ENCODE measurements around the gene RUFY3.
"Not testable (repeated sequence)": the region's sequence is repeated elsewhere in the genome, so short reads cannot be mapped to it uniquely, and the experiment has no call there.

Gene RUFY3

DNA sequence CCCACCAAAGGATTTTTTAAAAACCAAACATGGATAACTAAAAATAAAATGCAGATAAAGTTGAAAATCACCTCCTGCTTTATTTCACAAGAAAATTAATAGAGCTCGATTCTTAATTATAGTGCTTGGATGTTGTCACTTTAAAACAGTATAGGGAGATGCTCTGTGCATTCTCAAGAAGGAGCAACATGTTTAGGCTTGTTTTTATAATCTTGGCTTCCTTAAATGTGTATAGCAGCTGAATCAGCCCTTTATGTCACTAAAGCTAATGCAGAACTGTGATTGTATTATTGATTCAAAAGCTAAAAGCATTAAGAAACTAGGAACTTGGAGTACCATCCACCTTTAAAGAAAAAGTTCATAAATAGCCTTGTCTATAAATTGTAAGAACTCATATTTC is 20.5 kb upstream of the RUFY3 start:
- H3K36me3 ChIP-seq (ENCODE audit: control insufficient read depth in 2 of 2, insufficient read depth in 1 of 2, low read length in 2 of 2): no peaks in the 10 kb centered on the region
- H3K27ac ChIP-seq (ENCODE audit: extremely low read depth, low read depth, low read length): no peak overlapping the region
- CTCF ChIA-PET: no interaction called here
- no peak for TF ChIP-seq ZNF670 (tag by site-specific recombination; IDR thresholded peaks at IDR 0.05; ENCODE audit: low read depth)
- no peak for TF ChIP-seq ZBTB1 (tag by site-specific recombination; IDR thresholded peaks at IDR 0.05)
- TF ChIP-seq ZNF404 (tag by site-specific recombination; IDR thresholded peaks at IDR 0.05): no peak
- TF ChIP-seq, protein P1, sequence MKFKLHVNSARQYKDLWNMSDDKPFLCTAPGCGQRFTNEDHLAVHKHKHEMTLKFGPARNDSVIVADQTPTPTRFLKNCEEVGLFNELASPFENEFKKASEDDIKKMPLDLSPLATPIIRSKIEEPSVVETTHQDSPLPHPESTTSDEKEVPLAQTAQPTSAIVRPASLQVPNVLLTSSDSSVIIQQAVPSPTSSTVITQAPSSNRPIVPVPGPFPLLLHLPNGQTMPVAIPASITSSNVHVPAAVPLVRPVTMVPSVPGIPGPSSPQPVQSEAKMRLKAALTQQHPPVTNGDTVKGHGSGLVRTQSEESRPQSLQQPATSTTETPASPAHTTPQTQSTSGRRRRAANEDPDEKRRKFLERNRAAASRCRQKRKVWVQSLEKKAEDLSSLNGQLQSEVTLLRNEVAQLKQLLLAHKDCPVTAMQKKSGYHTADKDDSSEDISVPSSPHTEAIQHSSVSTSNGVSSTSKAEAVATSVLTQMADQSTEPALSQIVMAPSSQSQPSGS (tag by site-specific recombination; IDR thresholded peaks at IDR 0.05; ENCODE audit: low read depth): no peak
- TF ChIP-seq WT1 (tag by site-specific recombination; IDR thresholded peaks at IDR 0.05): no peak
- TF ChIP-seq ZNF341 (tag by site-specific recombination; IDR thresholded peaks at IDR 0.05; ENCODE audit: low read depth): no peak
- H3K4me3 ChIP-seq (ENCODE audit: low read depth, low read length): no peak overlapping the region
- H3K4me1 ChIP-seq (ENCODE audit: control insufficient read depth, insufficient read depth, low read length): peaks cover 3% of the 10 kb centered on the region; the same call in 1 of the 2 replicates
- POLR2A ChIA-PET: no interaction called here
- no peaks in the 10 kb centered on the region for H3K9me3 ChIP-seq (ENCODE audit: control insufficient read depth, insufficient read depth, low read depth, low read length)

GRCh38 chr4:70702592-70702991 is 19.2 kb upstream of the RUFY3 start:
- H3K36me3 ChIP-seq (ENCODE audit: control insufficient read depth in 2 of 2, insufficient read depth in 1 of 2, low read length in 2 of 2); H3K9me3 ChIP-seq (ENCODE audit: control insufficient read depth, insufficient read depth, low read depth, low read length); POLR2A ChIA-PET; H3K27ac ChIP-seq (ENCODE audit: extremely low read depth, low read depth, low read length); H3K4me3 ChIP-seq (ENCODE audit: low read depth, low read length); H3K4me1 ChIP-seq (ENCODE audit: control insufficient read depth, insufficient read depth, low read length); CTCF ChIA-PET: not testable (repeated sequence)
- TF ChIP-seq KLF10 (tag by site-specific recombination; IDR thresholded peaks at IDR 0.05) (0 out of 2 replicates have a peak, but pooled peaks have one; percentile 13), ZBTB44 (tag by site-specific recombination; IDR thresholded peaks at IDR 0.05) (0 out of 2 replicates have a peak, but pooled peaks have one; percentile 33), SP7 (tag by site-specific recombination; IDR thresholded peaks at IDR 0.05) (0 out of 2 replicates have a peak, but pooled peaks have one; percentile 25), PRDM6 (tag by site-specific recombination; IDR thresholded peaks at IDR 0.05) (peak; percentile 69)

DNA sequence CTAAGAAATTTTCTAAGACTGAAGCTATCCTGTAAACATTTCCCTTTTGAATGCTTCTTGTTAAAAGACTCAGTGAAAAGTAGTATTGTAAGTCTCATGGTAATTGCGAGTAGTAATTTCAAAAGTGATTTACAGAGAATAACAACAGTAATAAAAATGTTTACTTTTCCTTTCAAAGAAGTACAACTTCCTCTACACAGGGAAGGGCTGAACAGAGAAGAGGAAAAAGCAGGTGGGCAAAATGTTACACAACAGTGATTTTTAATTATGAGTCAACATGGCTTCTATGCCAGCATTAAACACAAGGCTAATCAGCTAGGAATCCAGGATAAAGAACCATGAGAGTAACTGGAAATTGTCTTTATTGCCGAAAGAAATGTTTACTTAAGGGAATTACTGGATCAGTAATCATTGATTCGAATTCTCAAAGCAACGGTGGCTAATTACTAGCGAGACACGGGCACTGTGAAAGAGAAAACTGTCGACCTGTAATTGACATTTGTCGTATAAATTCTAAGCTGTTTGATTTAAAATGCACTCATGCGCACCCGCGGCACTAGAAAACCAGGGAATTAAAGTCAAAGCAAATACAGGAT is 18.0 kb upstream of the RUFY3 start:
- peak overlapping the region; percentile 66 for H3K4me3 ChIP-seq (ENCODE audit: low read depth, low read length)
- ChIA-PET POLR2A (interaction anchor here (0.6 to 1.6 kb wide), 3 partner anchors 11 to 15 kb away, joined by 3 to 8 read pairs (median 3); partner anchors contain the start of gene UTP3), CTCF (interaction anchor here (0.6 to 1.4 kb wide), 6 partner anchors 10 to 103 kb away, joined by 3 to 7 read pairs (median 4); no protein-coding TSS in a partner anchor)
- H3K27ac ChIP-seq (ENCODE audit: extremely low read depth, low read depth, low read length): peak overlapping the region; percentile 95
- H3K9me3 ChIP-seq (ENCODE audit: control insufficient read depth, insufficient read depth, low read depth, low read length): no peaks in the 10 kb centered on the region
- H3K36me3 ChIP-seq (ENCODE audit: control insufficient read depth in 2 of 2, insufficient read depth in 1 of 2, low read length in 2 of 2): no peaks in the 10 kb centered on the region
- peaks cover 3% of the 10 kb centered on the region; the same call in 1 of the 2 replicates for H3K4me1 ChIP-seq (ENCODE audit: control insufficient read depth, insufficient read depth, low read length)
- TF ChIP-seq ZNF350 (tag by site-specific recombination; IDR thresholded peaks at IDR 0.05) (no peak), PRDM1 (tag by site-specific recombination; IDR thresholded peaks at IDR 0.05) (peak; percentile 23; the same call in 1 of the 2 replicates), ZNF791 (tag by site-specific recombination; IDR thresholded peaks at IDR 0.05) (no peak), ZNF645 (tag by site-specific recombination; IDR thresholded peaks at IDR 0.05) (no peak), ZNF704 (tag by site-specific recombination; IDR thresholded peaks at IDR 0.05) (no peak), SP7 (tag by site-specific recombination; IDR thresholded peaks at IDR 0.05) (peak; percentile 70), ZNF133 (tag by site-specific recombination; IDR thresholded peaks at IDR 0.05) (no peak), ZNF658 (tag by site-specific recombination; IDR thresholded peaks at IDR 0.05) (no peak), ZNF585B (tag by site-specific recombination; IDR thresholded peaks at IDR 0.05) (peak; percentile 84), ZBTB17 (tag by site-specific recombination; IDR thresholded peaks at IDR 0.05) (peak; percentile 72), PRDM6 (tag by site-specific recombination; IDR thresholded peaks at IDR 0.05) (peak; percentile 96)
- TF ChIP-seq, protein P2, sequence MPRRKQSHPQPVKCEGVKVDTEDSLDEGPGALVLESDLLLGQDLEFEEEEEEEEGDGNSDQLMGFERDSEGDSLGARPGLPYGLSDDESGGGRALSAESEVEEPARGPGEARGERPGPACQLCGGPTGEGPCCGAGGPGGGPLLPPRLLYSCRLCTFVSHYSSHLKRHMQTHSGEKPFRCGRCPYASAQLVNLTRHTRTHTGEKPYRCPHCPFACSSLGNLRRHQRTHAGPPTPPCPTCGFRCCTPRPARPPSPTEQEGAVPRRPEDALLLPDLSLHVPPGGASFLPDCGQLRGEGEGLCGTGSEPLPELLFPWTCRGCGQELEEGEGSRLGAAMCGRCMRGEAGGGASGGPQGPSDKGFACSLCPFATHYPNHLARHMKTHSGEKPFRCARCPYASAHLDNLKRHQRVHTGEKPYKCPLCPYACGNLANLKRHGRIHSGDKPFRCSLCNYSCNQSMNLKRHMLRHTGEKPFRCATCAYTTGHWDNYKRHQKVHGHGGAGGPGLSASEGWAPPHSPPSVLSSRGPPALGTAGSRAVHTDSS (tag by site-specific recombination; IDR thresholded peaks at IDR 0.05): no peak
